NCI-H510A treated with DMSO at 0.1 percent for 48 hours (cell line): ENCODE measurements around the gene FADD.

ENCODE experiments used
- DNase-seq: peaks from one replicate; lab custom pipeline; 2025; lab: John Stamatoyannopoulos, UW

FADD gene

GRCh38 chr11:70233962-70234361, 30.9 kb downstream of the FADD start:
- DNase-seq: no peak

- no peak for DNase-seq
These were observed 37.2 kb downstream of the FADD start for GRCh38 chr11:70240337-70240736.

- no peak for DNase-seq
These were observed 38.6 kb downstream of the FADD start for GRCh38 chr11:70241709-70242108.

DNA sequence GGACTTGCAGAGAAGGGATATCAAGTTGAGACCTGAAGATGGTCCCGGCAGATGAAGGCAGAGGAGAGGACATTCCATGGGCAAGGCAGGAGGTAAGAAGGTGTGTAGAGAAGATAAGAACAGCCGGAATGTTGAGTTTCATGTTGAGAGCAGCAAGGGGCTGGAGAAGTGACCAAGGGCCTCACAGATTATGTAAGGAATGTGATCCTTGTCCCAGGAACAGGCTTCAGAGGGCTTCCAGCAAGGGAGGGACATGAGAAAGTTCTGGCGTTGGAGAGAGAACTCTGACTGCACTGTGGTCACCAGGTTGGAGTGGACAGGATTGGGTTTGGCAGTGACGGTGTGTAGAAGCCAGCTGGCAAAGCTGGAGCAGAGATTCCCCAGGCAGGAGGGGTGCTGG, 39.8 kb downstream of the FADD start:
- no peak for DNase-seq

DNA sequence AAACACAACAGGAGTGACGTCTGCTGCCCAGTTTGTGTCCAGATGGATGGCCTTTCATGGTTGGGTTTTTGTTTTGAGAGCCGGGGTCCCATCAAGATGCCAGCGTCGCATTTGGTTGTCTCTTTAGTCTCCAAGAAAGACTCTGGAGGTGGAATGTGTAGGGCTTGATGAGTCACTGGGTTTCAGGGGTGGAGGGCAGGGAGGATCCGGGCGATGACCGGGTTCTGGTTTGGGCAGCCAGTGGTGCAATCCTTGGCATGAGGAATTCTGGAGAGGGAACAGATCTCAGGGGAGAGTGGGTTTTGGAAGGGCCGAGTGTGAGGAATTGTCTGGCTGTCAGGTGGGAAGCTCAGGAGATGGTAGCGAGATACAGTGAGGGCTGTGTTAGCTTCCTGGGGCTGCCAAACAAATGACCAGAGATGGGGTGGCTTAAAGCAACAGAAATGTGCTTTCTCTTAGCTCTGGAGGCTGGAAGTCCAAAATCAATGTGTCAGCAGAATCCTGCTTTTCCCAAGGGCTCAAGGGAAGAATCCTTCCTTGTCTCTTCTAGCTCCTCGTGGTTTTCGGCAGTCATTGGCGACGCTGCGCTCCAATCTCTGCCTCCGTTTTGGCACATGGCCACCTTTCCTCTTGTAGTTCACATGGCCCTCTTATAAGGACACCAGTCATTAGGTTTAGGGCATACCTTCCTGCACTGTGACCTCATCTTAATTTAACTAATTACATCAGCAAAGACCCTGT, 41.0 kb downstream of the FADD start:
- DNase-seq: no peak

- DNase-seq: no peak
These were observed 41.6 kb downstream of the FADD start for GRCh38 chr11:70244698-70245097.

DNA sequence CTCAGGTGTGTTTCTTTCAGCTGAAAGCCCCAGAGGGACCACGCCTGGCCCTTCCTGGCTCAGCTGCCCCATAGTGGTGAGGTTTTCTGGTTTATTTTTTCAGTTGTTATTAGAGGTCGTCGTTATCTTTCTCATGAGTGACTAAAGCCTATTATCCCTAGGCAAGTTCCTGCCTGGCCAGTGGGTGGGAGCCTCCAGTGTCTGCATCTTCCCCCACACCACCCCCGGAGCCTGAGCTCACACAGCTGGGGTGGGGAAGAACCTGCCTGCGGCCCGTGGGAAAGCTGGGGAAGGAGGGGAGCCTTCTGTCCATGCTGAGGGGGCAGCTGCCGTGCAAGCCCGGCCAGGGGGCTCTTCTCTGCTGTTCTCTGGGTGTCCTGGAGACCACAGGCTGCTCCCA, 43.1 kb downstream of the FADD start:
- no peak for DNase-seq

- DNase-seq: no peak
These were observed 44.1 kb downstream of the FADD start for GRCh38 chr11:70247042-70247709.

DNA sequence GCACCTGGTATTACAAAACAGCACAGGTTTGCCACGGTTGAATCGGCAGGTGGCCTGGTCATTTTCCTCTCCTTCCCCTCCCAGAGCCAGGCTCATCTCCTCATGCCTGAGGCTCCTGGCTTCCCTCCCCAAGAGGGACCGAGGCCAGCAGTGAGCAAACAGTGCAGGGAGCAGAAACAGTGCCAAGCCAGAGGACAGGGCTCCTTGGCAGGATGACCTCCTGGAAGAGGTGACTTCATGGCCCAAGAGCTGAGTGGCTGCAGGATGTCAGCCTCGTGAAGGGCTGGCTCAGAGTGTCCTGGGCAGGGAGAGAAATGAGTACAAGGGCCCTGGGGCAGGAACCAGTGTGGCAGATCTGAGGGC, 44.6 kb downstream of the FADD start:
- no peak for DNase-seq

- DNase-seq: no peak
These were observed 48.0 kb downstream of the FADD start for GRCh38 chr11:70250876-70251658.

- no peak for DNase-seq
These were observed 48.7 kb downstream of the FADD start for GRCh38 chr11:70251659-70252321.

- no peak for DNase-seq
These were observed 49.7 kb downstream of the FADD start for GRCh38 chr11:70252844-70253243.

DNA sequence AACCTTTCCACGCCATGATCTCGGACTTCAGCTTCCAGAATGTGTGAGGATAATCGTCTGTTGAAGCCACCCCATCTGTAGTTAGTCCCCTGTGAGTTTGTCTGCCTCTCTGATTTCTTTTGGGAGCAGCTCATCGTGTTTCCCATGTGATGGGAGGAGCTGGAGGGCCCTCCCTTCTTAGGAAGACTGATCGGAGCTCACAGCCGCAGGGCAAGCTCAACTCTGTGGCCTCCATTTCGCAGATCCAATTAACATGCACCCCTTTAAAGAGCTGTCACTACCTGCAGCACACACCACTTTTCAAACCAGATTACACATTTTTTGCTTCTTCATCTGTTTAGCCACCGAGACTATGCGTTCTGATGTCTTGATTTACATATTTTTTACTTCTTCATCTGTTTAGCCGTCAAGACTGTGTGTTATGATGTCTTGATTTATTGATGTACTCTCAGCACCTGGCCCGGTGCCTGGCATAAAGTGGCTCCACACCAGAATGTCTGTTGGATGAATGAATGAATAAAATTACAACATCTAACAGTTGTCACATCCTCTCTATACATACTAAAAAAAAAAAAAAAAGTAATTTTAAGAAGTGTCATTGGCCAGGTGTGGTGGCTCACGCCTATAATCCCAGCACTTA, 52.5 kb downstream of the FADD start:
- no peak for DNase-seq
